MM.1S (cell line): ENCODE measurements around the gene SUPT16H.

ENCODE experiments used
- DNase-seq: peaks from one replicate; pipeline ENCODE4 v3.0.0-alpha.2; 2015
- H2AFZ ChIP-seq: fragments of 300-600 bp; sonication (generic); 2 replicates; pipeline ENCODE4 v1.6.0; 2016; ENCODE audit warnings: antibody characterized with exemption, low read length
- H3F3A ChIP-seq: fragments of 300-600 bp; sonication (generic); 2 replicates; pipeline ENCODE4 v1.6.1; 2016; ENCODE audit warnings: mild to moderate bottlenecking, antibody characterized with exemption, low read length, moderate library complexity, mixed read lengths; ENCODE audit not compliant: insufficient read depth
- H3K27ac ChIP-seq: fragments of 300-600 bp; sonication (generic); 2 replicates; pipeline ENCODE4 v1.5.1; 2016; ENCODE audit warnings: mild to moderate bottlenecking, low read length
- H3K27me3 ChIP-seq: fragments of 300-600 bp; sonication (generic); replicated peaks from 2 replicates; pipeline ENCODE4 v1.6.0; 2016; ENCODE audit warnings: low read length; ENCODE audit not compliant: insufficient read depth
- H3K36me3 ChIP-seq: fragments of 300-600 bp; sonication (generic); replicated peaks from 2 replicates; pipeline ENCODE4 v1.6.1; 2016; ENCODE audit warnings: mild to moderate bottlenecking, low read length, mixed read lengths; ENCODE audit not compliant: insufficient read depth
- H3K4me1 ChIP-seq: fragments of 300-600 bp; sonication (generic); 2 replicates; pipeline ENCODE4 v1.6.1; 2016; ENCODE audit warnings: low read length, mixed read lengths
- H3K4me2 ChIP-seq: fragments of 300-600 bp; sonication (generic); 2 replicates; pipeline ENCODE4 v1.6.0; 2016; ENCODE audit warnings: low read depth, low read length
- H3K4me3 ChIP-seq: fragments of 300-600 bp; sonication (generic); 2 replicates; pipeline ENCODE4 v1.5.1; 2016; ENCODE audit warnings: low read length, mixed read lengths
- H3K79me2 ChIP-seq: fragments of 300-600 bp; sonication (generic); 2 replicates; pipeline ENCODE4 v1.6.1; 2016; ENCODE audit warnings: mixed run types, low read length, mixed read lengths
- H3K9ac ChIP-seq: fragments of 300-600 bp; sonication (generic); 2 replicates; pipeline ENCODE4 v1.6.1; 2016; ENCODE audit warnings: low read length, mixed read lengths
- H3K9me2 ChIP-seq: fragments of 300-600 bp; sonication (generic); replicated peaks from 2 replicates; pipeline ENCODE4 v1.6.1; 2016; ENCODE audit warnings: mild to moderate bottlenecking, low read length, mixed read lengths; ENCODE audit not compliant: insufficient read depth
- H3K9me3 ChIP-seq: fragments of 300-600 bp; sonication (generic); replicated peaks from 2 replicates; pipeline ENCODE4 v1.6.1; 2016; ENCODE audit warnings: mild to moderate bottlenecking, low read length, mixed read lengths; ENCODE audit not compliant: insufficient read depth
- H4K20me1 ChIP-seq: fragments of 300-600 bp; sonication (generic); 2 replicates; pipeline ENCODE4 v1.6.1; 2016; ENCODE audit warnings: mild to moderate bottlenecking, low read length, moderate library complexity, mixed read lengths; ENCODE audit not compliant: insufficient read depth
- EZH2 ChIP-seq: fragments of 300-600 bp; sonication (generic); optimal IDR thresholded peaks from 2 replicates; pipeline ENCODE3; 2017; ENCODE audit warnings: low read depth, mild to moderate bottlenecking, antibody characterized with exemption, low read length, mixed read lengths
- EZH2phosphoT487 ChIP-seq: fragments of 300-600 bp; sonication (generic); IDR thresholded peaks from 2 replicates; pipeline ENCODE4 v1.6.1; 2018; ENCODE audit warnings: antibody characterized with exemption, low read length
- TF ChIP-seq, protein P1 (sequence below): fragments of 300-600 bp; sonication (generic); IDR thresholded peaks from 2 replicates; pipeline ENCODE4 v1.5.1; 2016; ENCODE audit warnings: antibody characterized with exemption, low read length, mixed read lengths

SUPT16H gene

DNA sequence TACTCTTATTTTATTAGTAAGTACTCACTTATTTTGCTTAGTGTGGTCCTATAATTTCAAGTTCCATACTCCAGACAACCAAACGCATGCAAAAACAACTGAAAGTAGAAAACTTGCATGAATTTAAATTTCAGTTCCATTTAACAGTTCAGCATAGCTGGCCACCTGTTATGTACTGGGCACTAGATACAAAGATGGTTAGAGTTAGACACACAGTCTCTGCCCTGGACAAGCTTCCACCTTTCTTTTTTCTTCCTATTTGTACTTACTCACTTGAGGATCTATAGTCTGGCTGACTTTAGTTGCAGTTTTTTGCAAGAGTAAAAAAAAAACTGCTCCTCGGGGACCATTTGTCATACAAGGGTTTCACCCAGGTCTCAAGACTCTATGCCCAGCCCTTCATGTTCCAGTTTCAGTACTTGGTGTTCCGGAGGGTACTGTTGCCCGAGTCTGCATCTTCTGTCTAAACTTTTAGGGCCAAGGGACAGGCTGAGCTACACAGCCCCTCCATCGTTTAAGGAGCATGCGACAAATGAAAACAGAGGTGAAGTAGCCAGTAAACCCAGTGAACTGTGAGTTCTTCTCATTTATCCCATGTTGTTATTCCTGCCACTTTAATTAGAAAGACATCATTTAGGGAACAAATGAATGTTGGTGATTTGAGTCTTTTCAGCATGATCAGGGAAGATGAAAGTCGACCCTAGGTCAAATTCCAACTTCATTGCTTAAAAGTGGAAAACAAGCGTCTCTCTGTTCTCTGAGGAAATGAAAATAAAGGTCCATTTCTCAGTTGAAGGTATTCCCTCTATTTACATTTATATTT, 81.6 kb downstream of the SUPT16H start:
- Histone ChIP-seq H3F3A (no peaks in the 10 kb centered on the region), H3K36me3 (no peaks in the 10 kb centered on the region), H3K79me2 (no peaks in the 10 kb centered on the region), H3K9ac (no peak overlapping the region), H3K4me3 (no peak overlapping the region), H3K27me3 (no peaks in the 10 kb centered on the region), H3K27ac (peak overlapping the region; percentile 33; the same call in 1 of the 2 replicates), H3K4me1 (no peaks in the 10 kb centered on the region), H3K4me2 (peak overlapping the region; percentile 24; the same call in 1 of the 2 replicates), H4K20me1 (no peaks in the 10 kb centered on the region), H3K9me2 (no peaks in the 10 kb centered on the region), H2AFZ (0 out of 2 replicates have a peak overlapping the region, but pooled peaks have one; percentile 11), H3K9me3 (no peaks in the 10 kb centered on the region)
- DNase-seq = peak; percentile 11
- TF ChIP-seq EZH2 = no peak
- no peak for TF ChIP-seq EZH2phosphoT487
- TF ChIP-seq, protein P1, sequence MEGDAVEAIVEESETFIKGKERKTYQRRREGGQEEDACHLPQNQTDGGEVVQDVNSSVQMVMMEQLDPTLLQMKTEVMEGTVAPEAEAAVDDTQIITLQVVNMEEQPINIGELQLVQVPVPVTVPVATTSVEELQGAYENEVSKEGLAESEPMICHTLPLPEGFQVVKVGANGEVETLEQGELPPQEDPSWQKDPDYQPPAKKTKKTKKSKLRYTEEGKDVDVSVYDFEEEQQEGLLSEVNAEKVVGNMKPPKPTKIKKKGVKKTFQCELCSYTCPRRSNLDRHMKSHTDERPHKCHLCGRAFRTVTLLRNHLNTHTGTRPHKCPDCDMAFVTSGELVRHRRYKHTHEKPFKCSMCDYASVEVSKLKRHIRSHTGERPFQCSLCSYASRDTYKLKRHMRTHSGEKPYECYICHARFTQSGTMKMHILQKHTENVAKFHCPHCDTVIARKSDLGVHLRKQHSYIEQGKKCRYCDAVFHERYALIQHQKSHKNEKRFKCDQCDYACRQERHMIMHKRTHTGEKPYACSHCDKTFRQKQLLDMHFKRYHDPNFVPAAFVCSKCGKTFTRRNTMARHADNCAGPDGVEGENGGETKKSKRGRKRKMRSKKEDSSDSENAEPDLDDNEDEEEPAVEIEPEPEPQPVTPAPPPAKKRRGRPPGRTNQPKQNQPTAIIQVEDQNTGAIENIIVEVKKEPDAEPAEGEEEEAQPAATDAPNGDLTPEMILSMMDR = no peak
